HEK293 (cell line): ENCODE results near the gene ARHGAP22.

Experiments used
- CTCF ChIP-seq: fragments of 450-650 bp; formaldehyde crosslinking; IDR thresholded peaks from 2 replicates; pipeline ENCODE4 v1.5.1; 2016; ENCODE audit warnings: missing biosample characterization, missing genetic modification characterization
- GLI4 ChIP-seq: fragments of 450-650 bp; formaldehyde crosslinking; IDR thresholded peaks from 2 replicates; pipeline ENCODE4 v1.5.1; 2016; ENCODE audit warnings: missing biosample characterization, missing genetic modification characterization
- GLIS2 ChIP-seq: fragments of 450-650 bp; formaldehyde crosslinking; IDR thresholded peaks from 2 replicates; pipeline ENCODE4 v1.5.1; 2016; ENCODE audit warnings: missing biosample characterization, missing genetic modification characterization
- MYNN ChIP-seq: fragments of 450-650 bp; formaldehyde crosslinking; IDR thresholded peaks from 2 replicates; pipeline ENCODE4 v1.5.1; 2016; ENCODE audit warnings: missing biosample characterization, missing genetic modification characterization, borderline replicate concordance
- PRDM4 ChIP-seq: fragments of 450-650 bp; formaldehyde crosslinking; IDR thresholded peaks from 2 replicates; pipeline ENCODE4 v1.5.1; 2017; ENCODE audit warnings: missing biosample characterization, missing genetic modification characterization
- SETDB1 ChIP-seq: IDR thresholded peaks from one replicate; pipeline ENCODE4 v1.6.1; 2017; ENCODE audit warnings: mild to moderate bottlenecking, low read length, moderate library complexity, mixed read lengths; ENCODE audit not compliant: insufficient read length
- ZBTB11 ChIP-seq: fragments of 450-650 bp; formaldehyde crosslinking; conservative IDR thresholded peaks from 2 replicates; pipeline ENCODE4 v1.5.1; 2016; ENCODE audit warnings: low read depth, missing biosample characterization, missing genetic modification characterization
- ZBTB21 ChIP-seq: fragments of 450-650 bp; formaldehyde crosslinking; IDR thresholded peaks from 2 replicates; pipeline ENCODE4 v1.5.1; 2017; ENCODE audit warnings: missing biosample characterization, missing genetic modification characterization
- ZBTB44 ChIP-seq: fragments of 450-650 bp; IDR thresholded peaks from 2 replicates; pipeline ENCODE4 v1.5.1; 2018; ENCODE audit warnings: missing biosample characterization, mild to moderate bottlenecking, missing genetic modification characterization
- ZFP37 ChIP-seq: fragments of 450-650 bp; formaldehyde crosslinking; IDR thresholded peaks from 2 replicates; pipeline ENCODE4 v1.5.1; 2016; ENCODE audit warnings: missing biosample characterization, missing genetic modification characterization
- ZNF10 ChIP-seq: fragments of 450-650 bp; formaldehyde crosslinking; IDR thresholded peaks from 2 replicates; pipeline ENCODE4 v1.5.1; 2017; ENCODE audit warnings: missing biosample characterization, missing genetic modification characterization
- ZNF133 ChIP-seq: fragments of 450-650 bp; formaldehyde crosslinking; IDR thresholded peaks from 2 replicates; pipeline ENCODE4 v1.5.1; 2016; ENCODE audit warnings: missing biosample characterization, missing genetic modification characterization
- ZNF146 ChIP-seq: fragments of 450-650 bp; formaldehyde crosslinking; IDR thresholded peaks from 2 replicates; pipeline ENCODE4 v1.5.1; 2016; ENCODE audit warnings: missing biosample characterization, missing genetic modification characterization
- ZNF157 ChIP-seq: fragments of 450-650 bp; formaldehyde crosslinking; IDR thresholded peaks from 2 replicates; pipeline ENCODE4 v1.5.1; 2016; ENCODE audit warnings: missing biosample characterization, missing genetic modification characterization
- ZNF280C ChIP-seq: fragments of 450-650 bp; formaldehyde crosslinking; IDR thresholded peaks from 2 replicates; pipeline ENCODE4 v1.5.1; 2016; ENCODE audit warnings: missing biosample characterization, missing genetic modification characterization
- ZNF302 ChIP-seq: fragments of 450-650 bp; formaldehyde crosslinking; IDR thresholded peaks from 2 replicates; pipeline ENCODE4 v1.5.1; 2016; ENCODE audit warnings: missing biosample characterization, missing genetic modification characterization, low read depth
- ZNF37A ChIP-seq: fragments of 450-650 bp; IDR thresholded peaks from 2 replicates; pipeline ENCODE4 v1.5.1; 2018; ENCODE audit warnings: missing biosample characterization, missing genetic modification characterization
- ZNF416 ChIP-seq: fragments of 450-650 bp; formaldehyde crosslinking; IDR thresholded peaks from 2 replicates; pipeline ENCODE4 v1.5.1; 2016; ENCODE audit warnings: missing biosample characterization, missing genetic modification characterization
- ZNF558 ChIP-seq: fragments of 450-650 bp; formaldehyde crosslinking; IDR thresholded peaks from 2 replicates; pipeline ENCODE4 v1.5.1; 2016; ENCODE audit warnings: missing biosample characterization, missing genetic modification characterization
- ZNF624 ChIP-seq: fragments of 450-650 bp; formaldehyde crosslinking; IDR thresholded peaks from 2 replicates; pipeline ENCODE4 v1.5.1; 2017; ENCODE audit warnings: missing biosample characterization, missing genetic modification characterization
- ZNF629 ChIP-seq: fragments of 450-650 bp; formaldehyde crosslinking; IDR thresholded peaks from 2 replicates; pipeline ENCODE4 v1.5.1; 2017; ENCODE audit warnings: missing biosample characterization, missing genetic modification characterization
- ZNF654 ChIP-seq: fragments of 450-650 bp; formaldehyde crosslinking; IDR thresholded peaks from 2 replicates; pipeline ENCODE4 v1.5.1; 2016; ENCODE audit warnings: low read depth, missing biosample characterization, missing genetic modification characterization
- ZNF664 ChIP-seq: fragments of 450-650 bp; formaldehyde crosslinking; IDR thresholded peaks from 2 replicates; pipeline ENCODE4 v1.5.1; 2016; ENCODE audit warnings: missing biosample characterization, missing genetic modification characterization
- ZNF837 ChIP-seq: fragments of 450-650 bp; formaldehyde crosslinking; IDR thresholded peaks from 2 replicates; pipeline ENCODE4 v1.5.1; 2016; ENCODE audit warnings: missing biosample characterization, missing genetic modification characterization
- ZNF843 ChIP-seq: fragments of 450-650 bp; formaldehyde crosslinking; IDR thresholded peaks from 2 replicates; pipeline ENCODE4 v1.5.1; 2016; ENCODE audit warnings: missing biosample characterization, missing genetic modification characterization

The ARHGAP22 gene

DNA sequence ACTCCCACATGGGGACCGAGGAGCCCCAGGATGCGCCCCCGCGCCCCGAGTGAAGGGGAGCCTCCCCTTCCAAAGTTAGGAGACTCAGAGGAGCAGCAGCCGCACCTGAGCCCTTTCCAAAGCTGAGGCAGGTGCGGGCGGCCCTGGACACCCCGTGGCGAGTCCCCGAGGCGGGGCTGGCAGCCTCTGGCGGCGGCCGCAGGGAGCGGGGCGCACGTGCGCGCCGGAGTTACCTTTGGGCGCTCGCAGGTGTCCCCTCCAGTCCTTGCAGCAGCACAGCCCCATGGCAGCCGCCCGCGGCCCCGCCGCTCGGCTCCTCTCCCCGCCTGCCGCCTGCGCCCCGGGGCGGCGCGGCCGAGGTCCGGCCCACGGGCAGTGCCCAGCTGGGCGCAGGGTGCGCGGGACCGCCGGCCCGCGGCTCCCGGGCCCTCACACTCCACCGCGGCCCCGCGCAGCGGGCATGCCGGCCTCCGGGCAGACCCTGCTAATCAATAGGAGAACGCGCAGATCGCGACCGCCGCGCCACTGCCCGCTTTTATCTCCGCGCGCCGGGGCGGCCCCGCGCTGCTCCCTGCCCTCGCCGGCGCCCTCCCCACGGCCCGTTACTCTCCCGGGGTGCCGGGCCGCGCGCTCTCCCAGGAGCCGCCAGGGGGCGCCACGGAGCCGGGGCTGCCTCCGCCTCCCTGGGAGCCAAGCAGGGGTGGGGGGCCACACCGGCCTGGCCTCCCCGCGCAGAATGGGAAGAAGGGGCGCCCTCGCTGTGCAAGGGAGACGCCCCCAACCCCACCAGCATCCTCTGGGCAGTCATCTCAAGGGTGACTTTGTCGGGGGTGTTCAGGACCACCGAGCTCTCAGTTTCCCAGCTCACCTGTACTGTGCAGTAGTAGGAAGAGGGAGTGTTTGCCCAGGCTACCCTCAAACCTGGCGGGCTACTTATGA lies 80.8 kb downstream of the ARHGAP22 start (continued):
- TF ChIP-seq ZNF837 (tag by site-specific recombination) = no peak
- no peak for TF ChIP-seq ZBTB11
- no peak for TF ChIP-seq SETDB1
- no peak for TF ChIP-seq ZNF10 (tag by site-specific recombination)
- TF ChIP-seq ZNF843 (tag by site-specific recombination) = no peak
- TF ChIP-seq ZNF133 (tag by site-specific recombination) = no peak
- no peak for TF ChIP-seq ZNF629
- TF ChIP-seq ZNF37A (tag by site-specific recombination) = no peak
- no peak for TF ChIP-seq ZNF416 (tag by site-specific recombination)
- TF ChIP-seq ZFP37 = no peak
- no peak for TF ChIP-seq ZNF624
- no peak for TF ChIP-seq ZNF146 (tag by site-specific recombination)
- no peak for TF ChIP-seq ZNF157 (tag by site-specific recombination)
- TF ChIP-seq GLI4 = no peak
- no peak for TF ChIP-seq ZNF280C
- no peak for TF ChIP-seq ZNF558
- TF ChIP-seq ZNF302 (tag by site-specific recombination) = no peak
- no peak for TF ChIP-seq PRDM4
- TF ChIP-seq CTCF (tag by site-specific recombination) = peak; percentile 74
- TF ChIP-seq ZBTB44 = 0 out of 2 replicates have a peak, but pooled peaks have one; percentile 16
- TF ChIP-seq GLIS2 = peak; percentile 96
- no peak for TF ChIP-seq ZNF664 (tag by site-specific recombination)
- no peak for TF ChIP-seq ZNF654 (tag by site-specific recombination)
- TF ChIP-seq MYNN = no peak
- no peak for TF ChIP-seq ZBTB21
